SK-N-SH treated with all-trans-retinoic acid at 6 μM for 48 hours (cell line): ENCODE results near the gene RPP21.
A peak's percentile ranks its signal among the peaks of the same experiment; 100 is the strongest.

Experiments used
- ATAC-seq: fragments of 200-7000 bp; cut with Tn5 transposase; 3 replicates; pipeline ENCODE4 v1.9.1; 2020; ENCODE audit warnings: mild to moderate bottlenecking, moderate library complexity
- ARNTL ChIP-seq: fragments of 450-650 bp; formaldehyde crosslinking; IDR thresholded peaks from 2 replicates; pipeline ENCODE4 v1.5.0; 2020; ENCODE audit warnings: low read depth, mild to moderate bottlenecking, moderate library complexity, borderline replicate concordance
- BACH2 ChIP-seq: fragments of 250-450 bp; sonication (Bioruptor Pico); IDR thresholded peaks from 2 replicates; pipeline ENCODE4 v1.9.0; 2021; ENCODE audit warnings: mild to moderate bottlenecking, borderline replicate concordance
- CREB5 ChIP-seq: fragments of 250-450 bp; sonication (Bioruptor Pico); IDR thresholded peaks from 2 replicates; pipeline ENCODE4 v1.5.1; 2020; ENCODE audit warnings: low read depth, mild to moderate bottlenecking, moderate library complexity
- CSDC2 ChIP-seq: fragments of 250-450 bp; sonication (Bioruptor Pico); IDR thresholded peaks from 2 replicates; pipeline ENCODE4 v1.5.0; 2020; ENCODE audit warnings: mild to moderate bottlenecking, moderate library complexity
- CSRNP3 ChIP-seq: fragments of 250-450 bp; sonication (Bioruptor Pico); IDR thresholded peaks from 2 replicates; pipeline ENCODE4 v1.5.1; 2021; ENCODE audit warnings: mild to moderate bottlenecking, moderate library complexity
- ESRRG ChIP-seq: fragments of 250-450 bp; sonication (Bioruptor Pico); IDR thresholded peaks from 2 replicates; pipeline ENCODE4 v1.6.1; 2021; ENCODE audit warnings: mild to moderate bottlenecking
- GLIS3 ChIP-seq: fragments of 250-450 bp; sonication (Bioruptor Pico); IDR thresholded peaks from 2 replicates; pipeline ENCODE4 v1.5.0; 2020; ENCODE audit warnings: mild to moderate bottlenecking, moderate library complexity
- ISL1 ChIP-seq: fragments of 250-450 bp; sonication (Bioruptor Pico); IDR thresholded peaks from 2 replicates; pipeline ENCODE4 v2.1.2; 2022; ENCODE audit warnings: mild to moderate bottlenecking, moderate library complexity
- PATZ1 ChIP-seq: fragments of 250-450 bp; sonication (Bioruptor Pico); IDR thresholded peaks from 2 replicates; pipeline ENCODE4 v1.8.0; 2020; ENCODE audit warnings: mild to moderate bottlenecking, moderate library complexity, borderline replicate concordance
- POU6F1 ChIP-seq: fragments of 250-450 bp; sonication (Bioruptor Pico); IDR thresholded peaks from 2 replicates; pipeline ENCODE4 v1.8.0; 2021; ENCODE audit warnings: low read depth, mild to moderate bottlenecking, moderate library complexity, borderline replicate concordance
- PPARA ChIP-seq: fragments of 250-450 bp; sonication (Bioruptor Pico); IDR thresholded peaks from 2 replicates; pipeline ENCODE4 v1.5.0; 2020; ENCODE audit warnings: mild to moderate bottlenecking, borderline replicate concordance
- RARB ChIP-seq: fragments of 250-450 bp; sonication (Bioruptor Pico); IDR thresholded peaks from 2 replicates; pipeline ENCODE4 v1.8.0; 2021; ENCODE audit warnings: mild to moderate bottlenecking, moderate library complexity
- SNAI2 ChIP-seq: fragments of 250-450 bp; sonication (Bioruptor Pico); IDR thresholded peaks from 2 replicates; pipeline ENCODE4 v1.5.0; 2020; ENCODE audit warnings: mild to moderate bottlenecking, moderate library complexity
- TCF4 ChIP-seq: fragments of 250-450 bp; sonication (Bioruptor Pico); IDR thresholded peaks from 2 replicates; pipeline ENCODE4 v1.8.0; 2021; ENCODE audit warnings: mild to moderate bottlenecking, moderate library complexity, borderline replicate concordance
- TOX ChIP-seq: fragments of 250-450 bp; sonication (Bioruptor Pico); IDR thresholded peaks from 2 replicates; pipeline ENCODE4 v1.8.0; 2021; ENCODE audit warnings: mild to moderate bottlenecking, moderate library complexity, borderline replicate concordance
- ZC3H10 ChIP-seq: fragments of 250-450 bp; sonication (Bioruptor Pico); IDR thresholded peaks from 2 replicates; pipeline ENCODE4 v1.5.1; 2021; ENCODE audit warnings: mild to moderate bottlenecking, moderate library complexity
- ZFP3 ChIP-seq: fragments of 250-450 bp; sonication (Bioruptor Pico); IDR thresholded peaks from 2 replicates; pipeline ENCODE4 v1.5.0; 2020; ENCODE audit warnings: mild to moderate bottlenecking, moderate library complexity
- ZFP30 ChIP-seq: fragments of 450-650 bp; formaldehyde crosslinking; IDR thresholded peaks from 2 replicates; pipeline ENCODE4 v1.5.0; 2022; ENCODE audit warnings: mild to moderate bottlenecking, moderate library complexity
- ZNF565 ChIP-seq: fragments of 450-650 bp; formaldehyde crosslinking; conservative IDR thresholded peaks from 2 replicates; pipeline ENCODE4 v1.5.0; 2020; ENCODE audit warnings: low read depth, mild to moderate bottlenecking, moderate library complexity
- ZNF70 ChIP-seq: fragments of 450-650 bp; formaldehyde crosslinking; IDR thresholded peaks from 2 replicates; pipeline ENCODE4 v1.5.0; 2020; ENCODE audit warnings: mild to moderate bottlenecking, moderate library complexity
- ZNF8 ChIP-seq: fragments of 450-650 bp; formaldehyde crosslinking; IDR thresholded peaks from 2 replicates; pipeline ENCODE4 v1.5.0; 2020; ENCODE audit warnings: mild to moderate bottlenecking, moderate library complexity

Gene RPP21

GRCh38 chr6:30356536-30356935 lies 11.6 kb downstream of the RPP21 start:
- TF ChIP-seq ZFP30 (CRISPR knock-in tag) (no peak), RARB (CRISPR knock-in tag) (no peak), TOX (CRISPR knock-in tag) (no peak), GLIS3 (CRISPR knock-in tag) (no peak), ZC3H10 (CRISPR knock-in tag) (no peak), ISL1 (CRISPR knock-in tag) (no peak), POU6F1 (no peak), PATZ1 (CRISPR knock-in tag) (no peak), TCF4 (CRISPR knock-in tag) (no peak), ZNF565 (no peak), ZNF8 (no peak), CREB5 (CRISPR knock-in tag) (no peak), PPARA (CRISPR knock-in tag) (no peak), CSRNP3 (CRISPR knock-in tag) (no peak), BACH2 (CRISPR knock-in tag) (no peak), ARNTL (CRISPR knock-in tag) (no peak), SNAI2 (no peak)

GRCh38 chr6:30357678-30358540 lies 13.0 kb downstream of the RPP21 start:
- peak; percentile 96 for ATAC-seq
- TF ChIP-seq ZNF8 (no peak), ISL1 (CRISPR knock-in tag) (no peak), CSRNP3 (CRISPR knock-in tag) (no peak), ZFP3 (no peak), TOX (CRISPR knock-in tag) (no peak), GLIS3 (CRISPR knock-in tag) (no peak), ZFP30 (CRISPR knock-in tag) (no peak), ESRRG (CRISPR knock-in tag) (no peak), PATZ1 (CRISPR knock-in tag) (no peak), RARB (CRISPR knock-in tag) (no peak)

More at GRCh38 chr6:30356536-30356935, 11.6 kb downstream of the RPP21 start:
- no peak for ATAC-seq

- ATAC-seq, result no peak
- TF ChIP-seq TCF4 (CRISPR knock-in tag) (no peak), POU6F1 (no peak), CREB5 (CRISPR knock-in tag) (no peak), ZNF70 (CRISPR knock-in tag) (no peak), ZNF8 (no peak), SNAI2 (no peak), PPARA (CRISPR knock-in tag) (no peak), ZFP30 (CRISPR knock-in tag) (no peak), CSRNP3 (CRISPR knock-in tag) (no peak), TOX (CRISPR knock-in tag) (no peak), ESRRG (CRISPR knock-in tag) (no peak), CSDC2 (no peak)
These were observed 14.3 kb downstream of the RPP21 start for GRCh38 chr6:30359276-30359675.
